OCI-LY7 (cell line): ENCODE data around the gene WDR82. TPM values are rescaled to one million over a fixed set of nuclear protein-coding genes. Genes with fewer than 3 reads are reported as not detected.

ENCODE experiments used
- BruUV-seq: library from RNA; stranded (reverse); fragments of 400-500 nt; replicated peaks from 2 replicates; lab custom pipeline; 2021; lab: Mats Ljungman, UMichigan
- CTCF ChIA-PET: fragments of 300-600 bp; sonication (Branson Sonifier 250); formaldehyde crosslinking; loops from one replicate; lab custom pipeline; 2022; ENCODE audit warnings: antibody characterized with exemption; ENCODE audit not compliant: unreplicated experiment; lab: Charles Lee
- POLR2A ChIA-PET: fragments of 300-600 bp; sonication (Branson Sonifier 250); formaldehyde crosslinking; loops from one replicate; lab custom pipeline; 2022; ENCODE audit warnings: antibody characterized with exemption; lab: Charles Lee
- DNase-seq: peaks from one replicate; pipeline ENCODE4 v3.0.0-alpha.2; 2015; ENCODE audit warnings: low spot score
- H2AFZ ChIP-seq: fragments of 200-600 bp; sonication (generic), shearing (Covaris generic); 2 replicates; pipeline ENCODE4 v1.6.1; 2014; ENCODE audit warnings: mild to moderate bottlenecking, antibody characterized with exemption, low read length, moderate library complexity
- H3K27ac ChIP-seq: fragments of 200-600 bp; sonication (generic); 2 replicates; pipeline ENCODE4 v1.5.1; 2014; ENCODE audit warnings: mixed run types, low read depth, mild to moderate bottlenecking, moderate library complexity, low read length, inconsistent platforms; ENCODE audit not compliant: poor library complexity, severe bottlenecking
- H3K36me3 ChIP-seq: fragments of 200-600 bp; sonication (generic); 2 replicates; pipeline ENCODE4 v1.6.1; 2014; ENCODE audit warnings: mild to moderate bottlenecking, antibody characterized with exemption, low read length, moderate library complexity, mixed read lengths; ENCODE audit not compliant: insufficient read depth
- H3K4me1 ChIP-seq: fragments of 200-600 bp; sonication (generic); 2 replicates; pipeline ENCODE4 v1.5.1; 2014; ENCODE audit warnings: mild to moderate bottlenecking, low read length; ENCODE audit not compliant: insufficient read depth, poor library complexity, severe bottlenecking
- H3K4me2 ChIP-seq: fragments of 200-600 bp; sonication (generic); 2 replicates; pipeline ENCODE4 v1.6.1; 2014; ENCODE audit warnings: mild to moderate bottlenecking, low read length
- H3K4me3 ChIP-seq: fragments of 200-600 bp; sonication (generic); 2 replicates; pipeline ENCODE4 v1.5.1; 2014; ENCODE audit warnings: mild to moderate bottlenecking, low read depth, low read length; ENCODE audit not compliant: poor library complexity, severe bottlenecking
- H3K79me2 ChIP-seq: fragments of 200-600 bp; sonication (generic); 2 replicates; pipeline ENCODE4 v1.6.1; 2016; ENCODE audit warnings: low read depth, mild to moderate bottlenecking, low read length, moderate library complexity, mixed read lengths; ENCODE audit not compliant: insufficient read depth
- H3K9me2 ChIP-seq: fragments of 200-600 bp; sonication (generic); 2 replicates; pipeline ENCODE4 v1.6.1; 2016; ENCODE audit warnings: mild to moderate bottlenecking, low read length, mixed read lengths; ENCODE audit not compliant: insufficient read depth
- H3K9me3 ChIP-seq: fragments of 200-600 bp; sonication (generic); 2 replicates; pipeline ENCODE4 v1.6.1; 2014; ENCODE audit warnings: mild to moderate bottlenecking, mixed run types, low read length, mixed read lengths
- H4K20me1 ChIP-seq: fragments of 200-600 bp; sonication (generic); 2 replicates; pipeline ENCODE4 v1.6.1; 2014; ENCODE audit warnings: mild to moderate bottlenecking, antibody characterized with exemption, low read length, moderate library complexity, mixed read lengths; ENCODE audit not compliant: insufficient read depth
- CTCF ChIP-seq: fragments of 200-600 bp; sonication (generic); conservative IDR thresholded peaks from 2 replicates; pipeline ENCODE4 v1.5.1; 2014; ENCODE audit warnings: mild to moderate bottlenecking, antibody characterized with exemption, low read length, moderate library complexity, mixed read lengths
- EZH2phosphoT487 ChIP-seq: fragments of 200-600 bp; sonication (generic); IDR thresholded peaks from 2 replicates; pipeline ENCODE4 v1.6.1; 2018; ENCODE audit warnings: low read depth, borderline replicate concordance, mild to moderate bottlenecking, mixed run types, antibody characterized with exemption, low read length, moderate library complexity, mixed read lengths
- intact Hi-C: fragments of 100-400 bp; cut with micrococcal nuclease; formaldehyde crosslinking; loops from one replicate; pipeline ENCODE4 v1.10.0; 2022; ENCODE audit not compliant: unreplicated experiment
- total RNA-seq, 2 experiments: library from RNA; depleted of rRNA in 1 of 2; stranded (reverse); fragments of >200 nt in 1 of 2; shearing (Covaris generic) in 1 of 2; gene quantifications; 2 replicates each; pipeline ENCODE4 v1.2.3, GENCODE V29; 2014 to 2022

Gene WDR82
- total RNA-seq, 2 experiments from 2014 or later: 38.5 to 67.9 TPM

- H3K4me1 ChIP-seq: peaks cover 23% of the 10 kb centered on the region
- TF ChIP-seq EZH2phosphoT487 (no peak), CTCF (no peak)
- no peaks in the 10 kb centered on the region for H3K9me3 ChIP-seq
- H3K9me2 ChIP-seq: no peaks in the 10 kb centered on the region
- H3K4me3 ChIP-seq: peak overlapping the region; percentile 8
- ChIA-PET CTCF (interaction anchor here (0.6 to 0.9 kb wide), 2 partner anchors 22 to 33 kb away, joined by 3 to 5 read pairs; no protein-coding TSS in a partner anchor), POLR2A (interaction anchor here (0.6 to 4.8 kb wide), 10 partner anchors 8 to 184 kb away, joined by 3 to 28 read pairs (median 4); partner anchors contain the start of gene TLR9)
- H4K20me1 ChIP-seq: no peaks in the 10 kb centered on the region
- H2AFZ ChIP-seq: no peak overlapping the region
- no TSS peak for BruUV-seq
- DNase-seq: peak; percentile 91
- H3K36me3 ChIP-seq: peaks cover 96% of the 10 kb centered on the region
- peak overlapping the region; percentile 76 for H3K27ac ChIP-seq
- peak overlapping the region; percentile 67 for H3K4me2 ChIP-seq
- H3K79me2 ChIP-seq: no peaks in the 10 kb centered on the region; the same call in 1 of the 2 replicates
- intact Hi-C loops: loop anchor here (1.0 kb wide), 1 partner anchor 14 kb away; the partner anchor contains the start of gene TWF2
Observed at GRCh38 chr3:52253314-52254304, 24.8 kb downstream of the WDR82 start.

- Histone ChIP-seq H3K79me2 (no peaks in the 10 kb centered on the region; the same call in 1 of the 2 replicates), H3K4me2 (no peak overlapping the region), H3K36me3 (peaks cover 66% of the 10 kb centered on the region), H3K9me2 (no peaks in the 10 kb centered on the region), H2AFZ (no peak overlapping the region), H3K4me1 (peaks cover 23% of the 10 kb centered on the region), H3K9me3 (no peaks in the 10 kb centered on the region), H3K27ac (no peak overlapping the region), H3K4me3 (no peak overlapping the region), H4K20me1 (no peaks in the 10 kb centered on the region)
- TF ChIP-seq EZH2phosphoT487: no peak
- no peak for TF ChIP-seq CTCF
- no peak for DNase-seq
- ChIA-PET POLR2A (interaction anchor here (4.8 kb wide), 1 partner anchor 9 kb away, joined by 28 read pairs; no protein-coding TSS in a partner anchor), CTCF (interaction anchor here (1.5 kb wide), 1 partner anchor 10 kb away, joined by 3 read pairs; no protein-coding TSS in a partner anchor)
- no TSS peak for BruUV-seq
- intact Hi-C loops: no loop called here
Observed at GRCh38 chr3:52250122-52250521, 28.3 kb downstream of the WDR82 start.
